ENCODE results near the gene SKP1.
"Not testable (repeated sequence)": the region's sequence is repeated elsewhere in the genome, so short reads cannot be mapped to it uniquely, and the experiment has no call there.

SKP1 gene

GRCh38 chr5:134161513-134162395 is 15.0 kb downstream of the SKP1 start:
- no peak for DNase-seq (ENCODE audit: low spot score)
- no peak for TF ChIP-seq CTCF (IDR thresholded peaks at IDR 0.05; ENCODE audit: borderline replicate concordance, control extremely low read depth, extremely low read depth, insufficient read depth, missing control alignments)
- in situ Hi-C loops (cut with MboI; ENCODE audit: low sequenced_read_pairs, unreplicated experiment): no loop called here

- DNase-seq (ENCODE audit: low spot score): no peak
- no peak for TF ChIP-seq CTCF (IDR thresholded peaks at IDR 0.05; ENCODE audit: borderline replicate concordance, control extremely low read depth, extremely low read depth, insufficient read depth, missing control alignments)
- in situ Hi-C loops (cut with MboI; ENCODE audit: low sequenced_read_pairs, unreplicated experiment): no loop called here
These were observed 23.1 kb downstream of the SKP1 start for GRCh38 chr5:134153657-134154056.

DNA sequence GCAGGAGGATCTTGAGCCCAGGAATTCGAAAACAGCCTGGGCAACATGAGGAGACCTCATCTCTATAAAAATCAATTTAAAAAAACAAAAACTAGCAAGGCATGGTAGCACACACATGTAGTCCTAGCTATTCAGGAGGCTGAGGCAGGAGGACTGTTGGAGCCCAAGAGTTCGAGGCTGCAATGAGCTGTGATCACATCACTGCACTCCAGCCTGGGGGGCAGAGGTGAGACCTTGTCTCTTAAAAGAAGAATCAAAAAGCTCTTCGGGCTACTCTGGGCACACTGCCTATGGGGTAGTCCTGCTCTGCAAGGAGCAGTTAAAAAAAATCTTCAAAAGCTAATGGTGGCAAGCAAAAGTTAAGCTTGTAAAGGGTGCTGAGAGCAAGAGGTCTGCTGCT is 23.5 kb downstream of the SKP1 start:
- in situ Hi-C loops (cut with MboI; ENCODE audit: low sequenced_read_pairs, unreplicated experiment): no loop called here
- no peak for TF ChIP-seq CTCF (IDR thresholded peaks at IDR 0.05; ENCODE audit: borderline replicate concordance, control extremely low read depth, extremely low read depth, insufficient read depth, missing control alignments)
- DNase-seq (ENCODE audit: low spot score): no peak

GRCh38 chr5:134152173-134152832 is 24.4 kb downstream of the SKP1 start:
- in situ Hi-C loops (cut with MboI; ENCODE audit: low sequenced_read_pairs, unreplicated experiment); DNase-seq (ENCODE audit: low spot score): not testable (repeated sequence)

GRCh38 chr5:134151723-134152122 is 25.0 kb downstream of the SKP1 start:
- TF ChIP-seq CTCF (IDR thresholded peaks at IDR 0.05; ENCODE audit: borderline replicate concordance, control extremely low read depth, extremely low read depth, insufficient read depth, missing control alignments): no peak
- in situ Hi-C loops (cut with MboI; ENCODE audit: low sequenced_read_pairs, unreplicated experiment): no loop called here
- DNase-seq (ENCODE audit: low spot score): no peak

GRCh38 chr5:134149571-134150303 is 27.0 kb downstream of the SKP1 start:
- DNase-seq (ENCODE audit: low spot score): no peak
- in situ Hi-C loops (cut with MboI; ENCODE audit: low sequenced_read_pairs, unreplicated experiment): loop anchor here (5.0 kb wide), 1 partner anchor 107 kb away; no protein-coding TSS in a partner anchor
- TF ChIP-seq CTCF (IDR thresholded peaks at IDR 0.05; ENCODE audit: borderline replicate concordance, control extremely low read depth, extremely low read depth, insufficient read depth, missing control alignments): no peak

Measured in GM13976 (cell line).